HG03457 (cell line): ENCODE results near the gene CETN1.

Experiments
- ATAC-seq: cut with Tn5 transposase; IDR thresholded peaks from one replicate; pipeline ENCODE4 v1.9.1; 2021; ENCODE audit warnings: moderate number of reproducible peaks; ENCODE audit not compliant: unreplicated experiment

The CETN1 gene

DNA sequence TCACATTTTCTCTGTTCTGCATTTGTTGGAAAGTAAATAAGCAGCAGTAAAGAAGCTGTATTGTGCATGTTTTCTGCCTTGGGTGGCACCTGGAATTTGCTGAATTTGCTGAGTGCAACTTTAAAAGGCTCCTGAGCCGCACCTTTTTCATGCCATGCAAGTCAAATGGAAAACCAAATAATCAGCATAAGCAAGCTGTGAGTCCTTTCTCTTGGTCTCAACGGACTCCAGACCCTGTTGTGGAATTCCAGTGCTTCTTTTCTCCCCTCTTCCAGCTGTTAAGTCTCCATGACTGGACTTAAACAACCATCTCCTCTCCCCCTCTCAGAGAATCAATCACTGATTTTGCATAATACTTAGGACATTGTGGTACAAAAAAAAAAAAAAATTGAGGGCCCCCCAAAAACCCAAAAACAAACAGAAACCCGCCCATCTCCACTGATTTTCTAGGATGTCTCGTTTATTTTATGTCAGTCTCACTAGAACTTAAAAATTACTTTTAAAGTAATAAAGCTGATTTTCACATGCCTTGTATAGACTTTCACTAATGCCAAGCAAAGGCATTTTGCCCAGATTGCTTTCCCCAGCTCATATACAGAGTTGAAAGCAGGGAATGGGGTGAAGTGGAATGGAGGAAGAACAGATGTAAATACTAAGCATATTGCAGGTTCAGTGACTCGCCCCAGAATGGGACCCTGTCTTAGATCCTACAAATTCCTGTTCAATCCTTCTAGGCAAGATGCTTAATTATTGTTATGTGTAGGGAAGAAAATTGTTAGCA, 5.1 kb upstream of the CETN1 start:
- no peak for ATAC-seq

GRCh38 chr18:576924-577323, 3.3 kb upstream of the CETN1 start:
- no peak for ATAC-seq

- ATAC-seq: no peak
Observed at GRCh38 chr18:577643-578375, 2.4 kb upstream of the CETN1 start.

- no peak for ATAC-seq
Observed at GRCh38 chr18:579238-579637, 942 bp upstream of the CETN1 start.

DNA sequence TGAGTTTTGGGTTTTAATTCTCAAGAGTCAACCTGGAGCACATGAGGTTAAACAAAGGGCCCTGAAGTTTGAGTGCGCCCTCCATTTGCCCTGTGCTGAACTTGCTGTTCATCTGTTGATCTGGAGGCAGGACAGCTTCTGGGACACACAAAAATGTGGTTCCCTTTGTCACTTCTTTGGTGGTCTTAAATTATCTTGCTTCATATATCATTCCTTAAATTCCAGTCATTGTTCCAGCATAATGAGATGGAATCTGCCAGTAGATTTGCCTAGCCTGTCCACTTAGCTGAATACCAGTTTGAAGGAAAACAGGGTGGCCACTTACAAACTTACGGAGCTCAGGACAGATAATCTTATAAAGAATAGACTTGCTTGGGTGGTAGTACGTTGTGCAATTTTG, 916 bp downstream of the CETN1 start:
- no peak for ATAC-seq

GRCh38 chr18:582465-582864, 2.3 kb downstream of the CETN1 start:
- ATAC-seq: no peak

- ATAC-seq: no peak
Observed at GRCh38 chr18:595068-595467, 14.9 kb downstream of the CETN1 start.

- no peak for ATAC-seq
Observed at GRCh38 chr18:595571-595970, 15.4 kb downstream of the CETN1 start.

GRCh38 chr18:596288-596881, 16.2 kb downstream of the CETN1 start:
- no peak for ATAC-seq

- ATAC-seq: no peak
Observed at GRCh38 chr18:598124-598589, 18.0 kb downstream of the CETN1 start.

- no peak for ATAC-seq
Observed at GRCh38 chr18:600107-600506, 19.9 kb downstream of the CETN1 start.

DNA sequence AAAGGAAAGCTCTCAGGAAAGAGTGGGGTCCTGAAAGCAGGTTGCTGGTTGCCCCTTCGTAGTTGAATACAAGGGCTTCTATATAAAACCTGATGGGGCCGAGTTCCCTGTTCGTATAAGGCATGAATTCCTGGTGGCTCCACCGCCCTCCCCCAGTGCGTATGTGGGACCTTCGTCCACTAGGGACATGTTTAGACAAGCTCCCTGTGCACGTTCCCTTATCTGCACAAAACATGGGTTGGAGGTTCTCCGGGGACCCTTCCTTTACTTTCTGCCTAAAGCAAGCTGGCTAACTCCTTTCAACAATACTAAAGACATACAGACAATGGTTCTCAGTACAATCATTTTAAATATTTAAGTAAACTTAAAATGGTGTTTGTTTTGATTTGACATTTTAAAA, 24.6 kb downstream of the CETN1 start:
- ATAC-seq: no peak

DNA sequence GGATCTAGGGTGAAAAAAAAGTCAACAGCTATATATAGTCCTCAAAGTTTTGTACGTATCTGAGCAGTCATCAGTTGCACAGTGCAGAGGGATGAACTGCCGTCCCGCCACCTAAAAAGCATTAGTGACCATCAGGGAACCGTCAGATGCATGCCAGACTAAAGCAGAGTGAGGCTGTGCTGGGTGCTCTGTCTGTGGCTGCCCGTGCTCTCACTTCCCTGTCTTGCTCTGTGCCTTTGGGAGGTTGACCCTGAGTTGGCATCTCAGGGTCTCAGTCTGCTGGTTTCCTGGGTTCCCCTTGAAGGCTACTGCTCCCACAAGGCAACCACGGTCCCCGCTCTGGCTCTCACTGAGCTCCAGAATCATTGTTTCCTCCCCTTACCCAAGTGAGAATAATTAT, 27.8 kb downstream of the CETN1 start:
- no peak for ATAC-seq

- no peak for ATAC-seq
Observed at GRCh38 chr18:610214-610928, 30.2 kb downstream of the CETN1 start.

- no peak for ATAC-seq
Observed at GRCh38 chr18:612156-612555, 32.0 kb downstream of the CETN1 start.

DNA sequence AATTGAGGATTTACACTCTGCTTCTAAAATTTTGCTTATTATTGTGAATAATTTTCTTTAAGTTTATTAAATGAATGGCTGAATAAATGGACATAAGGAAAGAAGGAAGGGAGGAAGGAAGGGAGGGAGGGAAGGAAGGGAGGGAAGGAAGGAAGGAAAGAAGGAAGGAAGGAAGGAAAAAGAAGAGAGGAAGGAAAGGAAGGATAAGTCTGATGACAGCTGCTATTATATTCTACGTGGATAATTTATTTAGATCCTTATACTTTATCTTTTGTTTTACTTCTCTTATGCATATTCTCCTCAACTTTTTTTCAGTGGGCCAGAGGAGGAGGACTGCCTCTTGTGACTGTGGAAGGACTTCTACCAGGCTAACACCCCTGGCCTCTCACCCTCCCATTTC, 34.0 kb downstream of the CETN1 start:
- ATAC-seq: no peak

GRCh38 chr18:615092-615521, 34.9 kb downstream of the CETN1 start:
- ATAC-seq: no peak

DNA sequence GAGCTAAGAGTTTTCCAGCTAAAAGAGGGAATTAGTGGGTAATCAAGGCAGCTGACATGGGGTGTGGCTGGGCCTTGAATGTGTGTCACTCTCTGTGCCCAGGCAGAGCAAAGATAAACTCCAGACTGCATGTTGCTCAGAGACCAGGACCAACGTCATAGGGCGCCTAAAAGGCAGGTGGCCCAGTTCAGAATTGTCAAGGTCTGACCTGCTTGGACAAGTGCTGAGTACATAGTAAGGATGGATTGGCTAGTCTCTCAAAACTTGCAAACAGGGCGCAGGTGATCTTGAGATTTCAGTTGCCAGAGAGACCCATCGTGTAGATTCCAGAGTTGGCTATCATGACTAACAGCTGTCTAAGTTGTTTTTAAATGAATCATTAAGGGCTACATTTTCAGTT, 35.6 kb downstream of the CETN1 start:
- no peak for ATAC-seq

- ATAC-seq: no peak
Observed at GRCh38 chr18:616380-616995, 36.3 kb downstream of the CETN1 start.

- no peak for ATAC-seq
Observed at GRCh38 chr18:617970-618504, 37.9 kb downstream of the CETN1 start.

- no peak for ATAC-seq
Observed at GRCh38 chr18:618618-619017, 38.4 kb downstream of the CETN1 start.
